ENCODE data around the gene HBA1.
"Not testable (repeated sequence)": the region's sequence is repeated elsewhere in the genome, so short reads cannot be mapped to it uniquely, and the experiment has no call there.

Gene HBA1

DNA sequence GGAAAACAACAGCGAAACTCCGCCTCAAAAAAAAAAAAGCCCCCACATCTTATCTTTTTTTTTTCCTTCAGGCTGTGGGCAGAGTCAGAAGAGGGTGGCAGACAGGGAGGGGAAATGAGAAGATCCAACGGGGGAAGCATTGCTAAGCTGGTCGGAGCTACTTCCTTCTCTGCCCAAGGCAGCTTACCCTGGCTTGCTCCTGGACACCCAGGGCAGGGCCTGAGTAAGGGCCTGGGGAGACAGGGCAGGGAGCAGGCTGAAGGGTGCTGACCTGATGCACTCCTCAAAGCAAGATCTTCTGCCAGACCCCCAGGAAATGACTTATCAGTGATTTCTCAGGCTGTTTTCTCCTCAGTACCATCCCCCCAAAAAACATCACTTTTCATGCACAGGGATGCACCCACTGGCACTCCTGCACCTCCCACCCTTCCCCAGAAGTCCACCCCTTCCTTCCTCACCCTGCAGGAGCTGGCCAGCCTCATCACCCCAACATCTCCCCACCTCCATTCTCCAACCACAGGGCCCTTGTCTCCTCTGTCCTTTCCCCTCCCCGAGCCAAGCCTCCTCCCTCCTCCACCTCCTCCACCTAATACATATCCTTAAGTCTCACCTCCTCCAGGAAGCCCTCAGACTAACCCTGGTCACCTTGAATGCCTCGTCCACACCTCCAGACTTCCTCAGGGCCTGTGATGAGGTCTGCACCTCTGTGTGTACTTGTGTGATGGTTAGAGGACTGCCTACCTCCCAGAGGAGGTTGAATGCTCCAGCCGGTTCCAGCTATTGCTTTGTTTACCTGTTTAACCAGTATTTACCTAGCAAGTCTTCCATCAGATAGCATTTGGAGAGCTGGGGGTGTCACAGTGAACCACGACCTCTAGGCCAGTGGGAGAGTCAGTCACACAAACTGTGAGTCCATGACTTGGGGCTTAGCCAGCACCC, 1.2 kb upstream of the HBA1 start:
- DNase-seq (ENCODE audit: low spot score) = peak; percentile 90

DNA sequence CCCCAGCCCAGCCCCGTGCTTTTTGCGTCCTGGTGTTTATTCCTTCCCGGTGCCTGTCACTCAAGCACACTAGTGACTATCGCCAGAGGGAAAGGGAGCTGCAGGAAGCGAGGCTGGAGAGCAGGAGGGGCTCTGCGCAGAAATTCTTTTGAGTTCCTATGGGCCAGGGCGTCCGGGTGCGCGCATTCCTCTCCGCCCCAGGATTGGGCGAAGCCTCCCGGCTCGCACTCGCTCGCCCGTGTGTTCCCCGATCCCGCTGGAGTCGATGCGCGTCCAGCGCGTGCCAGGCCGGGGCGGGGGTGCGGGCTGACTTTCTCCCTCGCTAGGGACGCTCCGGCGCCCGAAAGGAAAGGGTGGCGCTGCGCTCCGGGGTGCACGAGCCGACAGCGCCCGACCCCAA, 474 bp upstream of the HBA1 start:
- DNase-seq (ENCODE audit: low spot score) = not testable (repeated sequence)

DNA sequence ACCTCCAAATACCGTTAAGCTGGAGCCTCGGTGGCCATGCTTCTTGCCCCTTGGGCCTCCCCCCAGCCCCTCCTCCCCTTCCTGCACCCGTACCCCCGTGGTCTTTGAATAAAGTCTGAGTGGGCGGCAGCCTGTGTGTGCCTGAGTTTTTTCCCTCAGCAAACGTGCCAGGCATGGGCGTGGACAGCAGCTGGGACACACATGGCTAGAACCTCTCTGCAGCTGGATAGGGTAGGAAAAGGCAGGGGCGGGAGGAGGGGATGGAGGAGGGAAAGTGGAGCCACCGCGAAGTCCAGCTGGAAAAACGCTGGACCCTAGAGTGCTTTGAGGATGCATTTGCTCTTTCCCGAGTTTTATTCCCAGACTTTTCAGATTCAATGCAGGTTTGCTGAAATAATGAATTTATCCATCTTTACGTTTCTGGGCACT, 928 bp downstream of the HBA1 start:
- peak; percentile 82 for DNase-seq (ENCODE audit: low spot score)

DNA sequence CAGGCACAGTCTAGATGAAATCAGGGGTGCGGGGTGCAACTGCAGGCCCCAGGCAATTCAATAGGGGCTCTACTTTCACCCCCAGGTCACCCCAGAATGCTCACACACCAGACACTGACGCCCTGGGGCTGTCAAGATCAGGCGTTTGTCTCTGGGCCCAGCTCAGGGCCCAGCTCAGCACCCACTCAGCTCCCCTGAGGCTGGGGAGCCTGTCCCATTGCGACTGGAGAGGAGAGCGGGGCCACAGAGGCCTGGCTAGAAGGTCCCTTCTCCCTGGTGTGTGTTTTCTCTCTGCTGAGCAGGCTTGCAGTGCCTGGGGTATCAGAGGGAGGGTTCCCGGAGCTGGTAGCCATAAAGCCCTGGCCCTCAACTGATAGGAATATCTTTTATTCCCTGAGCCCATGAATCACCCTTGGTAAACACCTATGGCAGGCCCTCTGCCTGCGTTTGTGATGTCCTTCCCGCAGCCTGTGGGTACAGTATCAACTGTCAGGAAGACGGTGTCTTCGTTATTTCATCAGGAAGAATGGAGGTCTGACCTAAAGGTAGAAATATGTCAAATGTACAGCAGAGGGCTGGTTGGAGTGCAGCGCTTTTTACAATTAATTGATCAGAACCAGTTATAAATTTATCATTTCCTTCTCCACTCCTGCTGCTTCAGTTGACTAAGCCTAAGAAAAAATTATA, 1.6 kb downstream of the HBA1 start:
- peak; percentile 90 for DNase-seq (ENCODE audit: low spot score)

DNA sequence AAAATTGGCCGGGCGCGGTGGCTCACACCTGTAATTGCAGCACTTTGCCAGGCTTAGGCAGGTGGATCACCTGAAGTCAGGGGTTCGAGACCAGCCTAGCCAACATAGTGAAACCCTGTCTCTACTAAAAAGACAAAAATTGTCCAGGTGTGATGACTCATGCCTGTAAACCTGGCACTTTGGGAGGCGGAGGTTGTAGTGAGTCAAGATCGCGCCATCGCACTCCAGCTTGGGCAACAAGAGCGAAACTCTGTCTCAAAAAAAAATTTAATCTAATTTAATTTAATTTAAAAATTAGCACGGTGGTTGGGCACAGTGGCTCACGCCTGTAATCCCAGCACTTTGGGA, 2.2 kb downstream of the HBA1 start:
- peak; percentile 90 for DNase-seq (ENCODE audit: low spot score)

DNA sequence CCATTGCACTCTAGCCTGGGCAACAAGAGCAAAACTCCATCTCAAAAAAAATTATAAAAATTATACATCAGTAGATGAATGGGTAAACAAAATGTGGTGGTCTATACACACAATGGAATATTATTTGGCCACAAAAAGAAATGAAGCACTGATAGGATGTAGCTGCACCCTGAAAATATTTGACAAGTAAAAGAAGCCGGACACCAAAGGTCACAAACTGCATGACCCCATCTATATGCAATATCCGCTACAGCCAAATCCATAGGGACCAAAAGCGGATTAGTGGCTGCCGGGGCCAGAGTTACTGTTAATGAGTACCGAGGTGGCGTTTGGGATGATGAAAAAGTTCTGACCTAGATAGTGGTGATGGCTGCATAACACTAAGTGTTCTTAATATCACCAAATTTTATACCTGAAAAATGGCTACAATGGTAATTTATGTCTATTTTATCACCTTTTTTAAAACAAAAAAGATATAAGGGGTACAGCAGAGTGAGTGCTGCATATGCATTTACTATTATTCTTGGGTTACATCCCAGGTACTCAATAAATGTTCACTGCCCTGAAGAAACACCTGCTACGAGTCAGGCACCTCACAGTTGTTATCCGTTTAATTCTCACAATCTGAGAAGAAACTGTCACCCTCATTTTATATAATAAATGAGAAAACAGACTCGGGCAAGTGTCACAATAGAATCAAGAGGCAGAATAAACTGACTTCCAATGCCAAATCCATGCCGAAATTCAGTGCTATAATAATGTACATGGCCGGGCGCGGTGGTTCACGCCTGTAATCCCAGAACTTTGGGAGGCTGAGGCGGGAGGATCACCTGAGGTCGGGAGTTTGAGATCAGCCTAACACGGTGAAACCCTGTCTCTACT, 3.0 kb downstream of the HBA1 start:
- peak; percentile 90 for DNase-seq (ENCODE audit: low spot score)

DNA sequence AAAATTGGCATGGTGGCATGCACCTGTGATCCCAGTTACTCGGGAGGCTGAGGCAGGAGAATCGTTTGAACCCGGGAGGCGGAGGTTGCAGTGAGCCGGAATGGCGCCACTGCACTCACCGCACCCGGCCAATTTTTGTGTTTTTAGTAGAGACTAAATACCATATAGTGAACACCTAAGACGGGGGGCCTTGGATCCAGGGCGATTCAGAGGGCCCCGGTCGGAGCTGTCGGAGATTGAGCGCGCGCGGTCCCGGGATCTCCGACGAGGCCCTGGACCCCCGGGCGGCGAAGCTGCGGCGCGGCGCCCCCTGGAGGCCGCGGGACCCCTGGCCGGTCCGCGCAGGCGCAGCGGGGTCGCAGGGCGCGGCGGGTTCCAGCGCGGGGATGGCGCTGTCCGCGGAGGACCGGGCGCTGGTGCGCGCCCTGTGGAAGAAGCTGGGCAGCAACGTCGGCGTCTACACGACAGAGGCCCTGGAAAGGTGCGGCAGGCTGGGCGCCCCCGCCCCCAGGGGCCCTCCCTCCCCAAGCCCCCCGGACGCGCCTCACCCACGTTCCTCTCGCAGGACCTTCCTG, 3.7 kb downstream of the HBA1 start, which contains the start of gene HBQ1:
Gene HBQ1, plus strand, starts transcription at position 359 of the 575 bp plus-strand sequence. Its CDS starts 28 bp downstream, at position 387.
- peak; percentile 89 for DNase-seq (ENCODE audit: low spot score)

DNA sequence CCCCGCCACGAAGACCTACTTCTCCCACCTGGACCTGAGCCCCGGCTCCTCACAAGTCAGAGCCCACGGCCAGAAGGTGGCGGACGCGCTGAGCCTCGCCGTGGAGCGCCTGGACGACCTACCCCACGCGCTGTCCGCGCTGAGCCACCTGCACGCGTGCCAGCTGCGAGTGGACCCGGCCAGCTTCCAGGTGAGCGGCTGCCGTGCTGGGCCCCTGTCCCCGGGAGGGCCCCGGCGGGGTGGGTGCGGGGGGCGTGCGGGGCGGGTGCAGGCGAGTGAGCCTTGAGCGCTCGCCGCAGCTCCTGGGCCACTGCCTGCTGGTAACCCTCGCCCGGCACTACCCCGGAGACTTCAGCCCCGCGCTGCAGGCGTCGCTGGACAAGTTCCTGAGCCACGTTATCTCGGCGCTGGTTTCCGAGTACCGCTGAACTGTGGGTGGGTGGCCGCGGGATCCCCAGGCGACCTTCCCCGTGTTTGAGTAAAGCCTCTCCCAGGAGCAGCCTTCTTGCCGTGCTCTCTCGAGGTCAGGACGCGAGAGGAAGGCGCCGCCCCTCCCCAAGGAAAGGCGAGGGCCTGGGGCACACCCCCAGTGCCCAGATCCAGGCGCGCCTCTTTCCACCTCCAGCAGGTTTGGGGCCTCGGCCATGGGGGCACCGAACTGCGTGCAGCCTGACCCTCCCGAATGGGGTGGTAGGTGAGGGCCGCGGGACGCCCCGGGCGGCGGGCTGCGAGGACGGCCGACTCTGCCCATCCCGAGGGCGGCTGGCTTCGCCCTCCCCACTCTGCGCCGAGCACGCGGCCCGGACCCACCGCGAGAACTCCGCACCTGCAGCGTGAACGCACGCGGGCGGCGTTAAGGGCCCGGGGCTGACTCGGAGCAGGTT, 4.4 kb downstream of the HBA1 start:
- peak; percentile 92 for DNase-seq (ENCODE audit: low spot score)

DNA sequence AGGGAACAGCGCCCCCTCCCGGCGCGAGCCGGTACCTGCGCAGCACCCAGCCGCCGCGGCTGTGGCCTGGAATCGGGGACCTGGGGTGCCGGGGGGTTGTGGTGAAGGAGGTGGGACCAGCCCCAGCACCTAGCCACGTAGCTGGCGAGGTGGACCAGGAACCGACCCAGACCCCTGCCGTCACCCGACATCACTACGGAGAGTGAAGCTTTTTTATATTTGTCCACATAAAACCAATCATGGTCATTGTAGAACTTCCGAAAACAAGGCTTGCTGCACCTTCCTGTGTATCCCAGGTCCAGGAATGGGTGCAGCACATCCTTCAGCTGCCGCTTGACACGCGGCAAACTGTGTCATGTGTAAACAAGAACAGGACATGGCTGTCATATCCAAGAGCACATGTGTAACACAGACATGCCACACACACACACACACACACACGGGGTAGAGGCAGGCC, 5.1 kb downstream of the HBA1 start:
- no peak for DNase-seq (ENCODE audit: low spot score)

DNA sequence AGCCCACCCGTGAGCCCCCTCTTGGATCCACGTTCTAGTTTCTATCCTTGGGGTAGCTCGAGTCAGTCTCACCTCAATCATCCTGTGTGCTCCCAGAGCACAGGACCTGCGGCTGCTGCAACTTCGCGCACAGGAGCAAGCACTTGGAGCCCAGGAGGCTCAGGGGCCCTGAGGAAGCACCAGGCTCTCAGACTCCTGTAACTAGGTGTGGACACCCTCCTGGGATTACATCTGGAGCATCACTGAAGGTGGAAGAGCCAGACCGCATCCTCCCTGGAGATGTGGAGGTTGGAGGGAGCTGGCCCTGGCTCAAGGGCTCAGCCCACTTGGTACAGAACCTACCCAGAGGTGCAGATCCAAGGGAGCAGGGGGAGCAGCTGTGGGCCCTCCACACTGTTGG, 6.5 kb downstream of the HBA1 start:
- peak; percentile 34 for DNase-seq (ENCODE audit: low spot score)

DNA sequence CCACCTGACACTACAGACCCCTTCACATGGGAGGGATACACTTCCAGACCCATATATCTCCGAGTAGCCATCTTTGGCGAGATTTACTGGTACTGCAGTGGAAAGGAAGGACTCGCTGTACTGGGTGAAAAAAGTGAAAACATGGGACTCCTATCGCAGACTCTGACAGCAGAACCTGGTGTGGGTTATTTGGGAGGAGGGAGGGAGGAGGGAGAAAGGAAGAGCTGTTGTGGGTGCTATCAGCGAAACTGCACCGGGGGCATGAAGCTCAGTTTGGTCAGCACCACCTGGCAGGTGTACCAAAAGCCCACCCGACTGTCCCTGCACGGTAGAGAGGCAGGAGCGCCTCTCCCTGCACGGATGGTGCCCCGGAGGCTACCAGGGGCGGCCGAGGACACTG, 8.7 kb downstream of the HBA1 start:
- no peak for DNase-seq (ENCODE audit: low spot score)

DNA sequence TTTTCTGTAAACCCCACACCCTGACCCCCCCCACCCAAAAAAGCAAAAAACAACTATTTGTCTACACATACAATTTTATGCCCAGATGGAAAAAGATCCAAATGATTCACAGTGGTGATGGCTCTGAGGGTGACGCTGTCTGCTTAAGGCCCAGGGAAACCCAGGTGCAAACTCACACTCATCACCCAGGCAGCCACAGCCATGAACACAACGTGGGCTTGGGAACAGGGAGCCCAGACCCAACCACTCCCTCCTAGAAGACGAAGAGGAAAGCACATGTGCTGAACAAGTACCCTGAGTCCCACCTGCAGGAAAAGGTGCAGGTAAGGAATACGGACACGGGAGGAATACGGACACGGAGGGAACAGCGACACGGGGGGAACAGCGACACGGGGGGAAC, 9.2 kb downstream of the HBA1 start:
- DNase-seq (ENCODE audit: low spot score) = no peak

DNA sequence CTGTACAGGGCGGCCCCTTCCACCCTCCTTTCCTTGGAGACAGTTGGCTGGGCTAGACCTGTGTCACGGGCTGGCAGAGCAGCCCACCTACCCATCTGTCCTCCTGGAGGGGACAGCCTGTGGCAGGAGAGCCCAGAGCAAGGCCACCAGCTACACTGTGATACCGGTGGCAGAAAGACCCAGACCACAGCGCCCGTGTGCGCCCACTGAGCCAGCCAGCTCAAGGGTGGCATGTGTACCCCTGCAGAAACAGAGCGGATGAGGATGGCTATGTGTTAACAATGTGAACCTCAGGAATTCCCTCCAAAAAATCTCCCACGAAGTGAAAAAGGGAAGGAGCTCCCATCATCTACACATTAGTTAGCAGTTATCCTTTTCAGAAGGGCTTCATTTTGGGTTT, 10.8 kb downstream of the HBA1 start:
- DNase-seq (ENCODE audit: low spot score) = peak; percentile 7

DNA sequence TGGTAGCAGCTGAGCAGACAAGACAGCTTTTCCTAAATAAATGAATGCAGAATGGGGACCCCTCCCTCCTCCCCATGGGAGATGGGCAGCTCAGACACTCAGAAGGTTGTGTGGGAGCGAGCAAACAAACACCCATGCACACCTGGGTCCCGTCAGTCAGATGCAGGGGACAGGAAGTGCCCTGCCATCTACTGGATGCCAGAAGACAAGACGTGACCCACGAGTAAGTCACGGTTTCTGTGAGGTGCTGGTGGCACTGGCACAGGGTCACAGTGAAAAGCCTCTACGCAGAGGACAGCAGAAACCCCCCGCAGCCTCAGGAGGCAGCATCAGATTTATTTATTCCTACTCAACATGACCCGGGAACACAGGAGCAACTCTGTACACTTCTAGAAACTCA, 12.2 kb downstream of the HBA1 start:
- peak; percentile 51 for DNase-seq (ENCODE audit: low spot score)

DNA sequence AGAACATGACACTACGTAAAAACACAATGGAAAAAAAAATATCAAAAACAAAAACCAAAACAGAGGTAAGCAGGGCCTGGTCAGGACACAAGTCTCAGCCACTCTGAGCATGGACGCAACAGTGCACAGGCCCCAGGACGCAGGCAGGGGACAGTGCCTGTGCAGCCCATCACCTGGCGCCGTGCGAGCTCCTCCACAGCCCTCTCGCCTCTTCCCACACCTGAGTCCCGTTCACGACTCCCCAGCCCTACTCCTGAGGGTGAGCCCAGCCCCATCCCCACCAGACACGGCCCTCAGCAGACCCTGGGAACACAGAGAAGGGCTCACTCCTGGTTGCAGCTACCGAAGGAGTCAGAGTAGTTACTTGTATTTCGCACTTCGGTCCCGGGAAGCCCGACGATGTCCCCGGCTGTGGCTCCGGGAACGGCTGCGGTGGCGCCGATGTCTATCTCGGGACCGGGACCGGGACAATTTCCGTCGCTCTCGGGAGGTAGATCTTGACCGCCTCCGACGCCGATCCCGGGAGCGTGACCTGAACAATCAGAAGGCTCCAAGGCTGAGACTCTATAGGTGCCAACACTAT, 13.2 kb downstream of the HBA1 start:
- no peak for DNase-seq (ENCODE audit: low spot score)

DNA sequence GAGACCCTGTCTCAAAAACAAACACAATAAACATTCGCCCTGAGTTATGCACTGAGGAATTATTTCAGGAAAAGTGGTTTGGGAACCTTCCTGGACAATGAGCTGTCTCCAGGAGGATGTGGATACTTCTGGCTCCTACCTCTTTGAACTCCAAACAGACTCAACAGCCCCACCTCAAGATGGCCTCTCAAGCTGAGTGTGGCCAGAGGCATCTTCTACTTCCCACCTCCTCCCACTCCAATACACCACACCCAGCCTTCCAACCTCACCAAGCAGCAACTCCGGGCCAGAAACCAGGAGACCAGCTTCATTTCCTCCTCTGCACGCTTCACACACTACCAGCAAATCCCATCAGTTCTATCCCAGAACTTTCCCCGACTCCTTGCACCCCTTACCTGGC, 15.4 kb downstream of the HBA1 start:
- peak; percentile 5 for DNase-seq (ENCODE audit: low spot score)

DNA sequence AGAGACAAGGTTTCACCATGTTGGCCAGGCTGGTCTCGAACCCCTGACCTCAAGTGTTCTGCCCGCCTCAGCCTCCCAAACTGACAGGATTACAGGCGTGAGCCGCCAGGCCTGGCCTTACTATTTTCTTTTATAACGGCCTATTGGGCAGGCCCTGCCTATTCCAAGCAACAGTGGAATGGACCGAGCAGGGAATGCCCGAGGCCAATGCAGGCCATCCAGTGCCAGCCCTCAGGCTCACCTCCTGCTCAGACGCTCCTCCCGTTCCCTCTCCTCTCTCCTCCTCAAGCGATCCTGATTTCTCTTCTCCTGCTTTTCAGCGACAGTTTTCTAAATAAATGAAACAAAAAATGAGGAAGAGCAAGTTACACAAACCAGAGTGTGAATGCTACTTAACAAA, 16.2 kb downstream of the HBA1 start:
- DNase-seq (ENCODE audit: low spot score) = no peak

DNA sequence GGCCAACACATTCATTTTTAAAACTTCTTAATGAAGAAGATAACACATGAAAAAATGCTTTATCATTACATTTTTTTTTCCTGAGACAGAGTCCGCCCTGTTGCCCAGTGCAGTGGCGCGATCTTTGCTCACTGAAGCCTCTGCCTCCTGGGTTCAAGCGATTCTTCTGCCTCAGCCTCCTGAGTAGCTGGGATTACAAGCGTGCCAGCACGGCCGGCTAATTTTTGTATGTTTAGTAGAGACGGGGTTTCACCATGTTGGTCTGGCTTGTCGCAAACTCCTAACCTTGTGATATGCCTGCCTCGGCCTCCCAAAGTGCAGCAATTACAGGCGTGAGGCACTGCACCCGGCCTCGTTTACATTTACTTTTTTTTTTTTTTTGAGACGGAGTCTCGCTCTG, 17.0 kb downstream of the HBA1 start:
- no peak for DNase-seq (ENCODE audit: low spot score)

DNA sequence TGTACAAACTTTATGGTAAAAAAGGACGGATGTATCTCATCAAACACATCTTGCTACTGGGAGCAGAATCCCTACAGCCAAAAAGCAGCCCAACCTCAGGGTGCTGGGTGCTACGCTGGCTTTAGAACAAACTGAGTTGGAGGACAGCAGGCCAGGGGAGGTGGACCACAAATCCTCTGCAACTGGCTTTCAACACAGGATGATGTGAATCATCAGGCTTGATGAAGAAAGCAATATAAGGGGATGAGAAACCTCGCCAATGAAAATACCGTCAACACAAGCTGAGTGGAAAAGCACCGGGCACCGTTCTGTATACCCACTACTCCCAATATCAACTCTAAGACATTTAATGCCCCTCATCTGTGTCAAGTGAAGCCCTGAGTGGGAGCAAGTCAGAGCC, 18.0 kb downstream of the HBA1 start:
- no peak for DNase-seq (ENCODE audit: low spot score)

DNA sequence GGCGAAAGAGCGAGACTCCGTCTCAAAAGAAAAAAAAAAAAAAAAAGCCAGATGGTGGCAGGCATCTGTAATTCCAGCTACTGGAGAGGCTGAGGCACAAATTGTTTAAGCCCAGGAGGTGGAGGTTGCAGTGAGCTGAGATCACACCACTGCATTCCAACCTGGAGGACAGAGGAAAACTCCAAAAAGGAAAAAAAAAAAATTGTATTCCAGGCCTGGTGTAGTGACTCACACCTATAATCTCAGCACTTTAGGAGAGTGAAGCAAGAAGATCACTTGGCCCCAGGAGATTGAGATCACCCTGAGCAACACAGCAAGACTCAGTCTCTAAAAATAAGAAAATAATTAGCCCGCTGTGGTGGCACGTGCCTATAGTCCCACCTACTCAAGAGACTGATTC, 23.9 kb downstream of the HBA1 start:
- DNase-seq (ENCODE audit: low spot score) = no peak

DNA sequence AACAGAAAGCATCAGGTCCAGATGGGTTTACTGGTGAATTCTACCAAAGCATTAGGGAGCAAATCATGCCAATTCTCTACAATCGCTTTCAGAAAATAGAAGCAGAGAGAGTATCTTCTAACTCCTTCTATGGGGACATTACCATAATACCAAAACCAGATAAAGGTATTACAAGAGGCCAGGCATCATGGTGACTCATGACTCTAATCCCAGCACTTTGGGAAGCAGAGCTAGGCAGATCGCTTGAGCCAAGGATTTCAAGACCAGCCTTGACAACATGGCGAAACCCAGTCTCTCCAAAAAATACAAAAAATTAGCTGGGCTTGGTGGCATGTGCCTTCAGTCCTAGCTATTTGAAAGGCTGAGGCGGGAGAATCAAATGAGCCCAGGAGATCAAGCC, 26.8 kb downstream of the HBA1 start:
- DNase-seq (ENCODE audit: low spot score) = no peak

Measured in hematopoietic multipotent progenitor cell treated with erythropoietin and hydrocortisone succinate and interleukin-3 and kit ligand, for 17 days (in vitro differentiated cells).